K562 (cell line): Measurements from ENCODE around the gene GPR37L1.

ENCODE experiments used
- BRCA1 ChIP-seq, 2 experiments: fragments of 450-650 bp in 1 of 2; sonication (generic) in 1 of 2; formaldehyde crosslinking in 1 of 2; IDR thresholded peaks; 2 replicates each; pipeline versions ENCODE4 v1.5.0 to v1.6.1; 2017 to 2020; ENCODE audit warnings: mild to moderate bottlenecking in 1 of 2, missing genetic modification reagents in 1 of 2
- HNRNPK ChIP-seq: fragments of 200-400 bp; formaldehyde crosslinking; IDR thresholded peaks from one replicate; pipeline ENCODE4 v1.6.1; 2018; ENCODE audit warnings: mild to moderate bottlenecking, low read depth, low read length; ENCODE audit not compliant: poor library complexity, severe bottlenecking
- SMARCB1 ChIP-seq: IDR thresholded peaks from 2 replicates; pipeline ENCODE4 v1.6.1; 2011; ENCODE audit warnings: improper control_type of control experiment, low read depth; ENCODE audit not compliant: insufficient read length
- TCF7L2 ChIP-seq: fragments of 150-350 bp; IDR thresholded peaks from 2 replicates; pipeline ENCODE4 v1.6.1; 2016; ENCODE audit warnings: low read depth, mild to moderate bottlenecking, low read length, moderate library complexity
- TF ChIP-seq, protein P1 (sequence below), 2 experiments: fragments of 450-650 bp; formaldehyde crosslinking in 1 of 2; IDR thresholded peaks; 2 replicates each; pipeline versions ENCODE4 v1.4.0 to v1.6.1; 2014 to 2020; ENCODE audit warnings: mild to moderate bottlenecking in 2 of 2, borderline replicate concordance in 1 of 2, low read depth in 1 of 2
- TF ChIP-seq, protein P2 (sequence below): sonication (generic); formaldehyde crosslinking; IDR thresholded peaks from 2 replicates; pipeline ENCODE4 v1.8.1; 2023; ENCODE audit warnings: mild to moderate bottlenecking, missing genetic modification reagents

DNA sequence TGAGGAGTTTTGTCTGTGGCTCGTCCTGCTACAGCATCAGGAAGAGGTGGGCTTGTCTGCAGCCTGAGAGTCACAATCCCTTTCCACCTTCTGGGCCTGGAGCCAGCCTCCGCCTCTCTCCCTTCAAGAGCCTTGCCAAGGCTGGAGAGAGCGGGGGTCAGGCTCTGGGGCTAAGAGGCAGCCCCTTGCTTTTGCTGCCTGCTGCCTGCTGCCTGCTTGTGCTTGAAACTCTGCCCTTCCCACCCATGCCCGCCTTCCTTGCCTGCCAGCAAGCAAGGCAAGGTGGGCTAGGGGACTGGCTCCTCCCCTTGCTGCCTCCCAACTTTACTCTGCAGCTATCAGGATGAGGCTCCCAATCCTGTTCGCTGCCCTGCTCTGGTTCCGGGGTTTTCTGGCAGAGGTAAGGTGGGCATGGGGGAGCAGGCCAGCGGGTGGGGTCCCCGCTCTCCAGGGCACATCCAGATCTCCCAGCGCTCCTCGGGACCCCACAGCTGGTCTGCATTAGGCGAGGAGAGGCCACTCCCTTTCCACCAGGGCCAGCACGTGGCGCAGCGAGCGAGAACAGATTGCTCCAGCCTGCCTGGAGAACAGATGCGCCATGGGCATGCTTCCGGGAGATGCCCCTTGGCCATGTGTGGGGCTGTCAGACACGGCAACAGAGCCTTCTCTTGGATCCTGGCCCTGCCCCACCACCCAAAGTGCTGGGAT is 45.1 kb downstream of the GPR37L1 start:
- no peak for TF ChIP-seq BRCA1 (IDR thresholded peaks at IDR 0.05)
- no peak for TF ChIP-seq BRCA1 (CRISPR knock-in tag; IDR thresholded peaks at IDR 0.05)
- TF ChIP-seq TCF7L2 = no peak
- TF ChIP-seq SMARCB1 = no peak
- TF ChIP-seq, protein P1, sequence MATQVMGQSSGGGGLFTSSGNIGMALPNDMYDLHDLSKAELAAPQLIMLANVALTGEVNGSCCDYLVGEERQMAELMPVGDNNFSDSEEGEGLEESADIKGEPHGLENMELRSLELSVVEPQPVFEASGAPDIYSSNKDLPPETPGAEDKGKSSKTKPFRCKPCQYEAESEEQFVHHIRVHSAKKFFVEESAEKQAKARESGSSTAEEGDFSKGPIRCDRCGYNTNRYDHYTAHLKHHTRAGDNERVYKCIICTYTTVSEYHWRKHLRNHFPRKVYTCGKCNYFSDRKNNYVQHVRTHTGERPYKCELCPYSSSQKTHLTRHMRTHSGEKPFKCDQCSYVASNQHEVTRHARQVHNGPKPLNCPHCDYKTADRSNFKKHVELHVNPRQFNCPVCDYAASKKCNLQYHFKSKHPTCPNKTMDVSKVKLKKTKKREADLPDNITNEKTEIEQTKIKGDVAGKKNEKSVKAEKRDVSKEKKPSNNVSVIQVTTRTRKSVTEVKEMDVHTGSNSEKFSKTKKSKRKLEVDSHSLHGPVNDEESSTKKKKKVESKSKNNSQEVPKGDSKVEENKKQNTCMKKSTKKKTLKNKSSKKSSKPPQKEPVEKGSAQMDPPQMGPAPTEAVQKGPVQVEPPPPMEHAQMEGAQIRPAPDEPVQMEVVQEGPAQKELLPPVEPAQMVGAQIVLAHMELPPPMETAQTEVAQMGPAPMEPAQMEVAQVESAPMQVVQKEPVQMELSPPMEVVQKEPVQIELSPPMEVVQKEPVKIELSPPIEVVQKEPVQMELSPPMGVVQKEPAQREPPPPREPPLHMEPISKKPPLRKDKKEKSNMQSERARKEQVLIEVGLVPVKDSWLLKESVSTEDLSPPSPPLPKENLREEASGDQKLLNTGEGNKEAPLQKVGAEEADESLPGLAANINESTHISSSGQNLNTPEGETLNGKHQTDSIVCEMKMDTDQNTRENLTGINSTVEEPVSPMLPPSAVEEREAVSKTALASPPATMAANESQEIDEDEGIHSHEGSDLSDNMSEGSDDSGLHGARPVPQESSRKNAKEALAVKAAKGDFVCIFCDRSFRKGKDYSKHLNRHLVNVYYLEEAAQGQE (IDR thresholded peaks at IDR 0.05; ENCODE audit: borderline replicate concordance) = no peak
- TF ChIP-seq, protein P1 (CRISPR knock-in tag; IDR thresholded peaks at IDR 0.05; ENCODE audit: low read depth) = no peak
- TF ChIP-seq HNRNPK = no peak
- TF ChIP-seq, protein P2, sequence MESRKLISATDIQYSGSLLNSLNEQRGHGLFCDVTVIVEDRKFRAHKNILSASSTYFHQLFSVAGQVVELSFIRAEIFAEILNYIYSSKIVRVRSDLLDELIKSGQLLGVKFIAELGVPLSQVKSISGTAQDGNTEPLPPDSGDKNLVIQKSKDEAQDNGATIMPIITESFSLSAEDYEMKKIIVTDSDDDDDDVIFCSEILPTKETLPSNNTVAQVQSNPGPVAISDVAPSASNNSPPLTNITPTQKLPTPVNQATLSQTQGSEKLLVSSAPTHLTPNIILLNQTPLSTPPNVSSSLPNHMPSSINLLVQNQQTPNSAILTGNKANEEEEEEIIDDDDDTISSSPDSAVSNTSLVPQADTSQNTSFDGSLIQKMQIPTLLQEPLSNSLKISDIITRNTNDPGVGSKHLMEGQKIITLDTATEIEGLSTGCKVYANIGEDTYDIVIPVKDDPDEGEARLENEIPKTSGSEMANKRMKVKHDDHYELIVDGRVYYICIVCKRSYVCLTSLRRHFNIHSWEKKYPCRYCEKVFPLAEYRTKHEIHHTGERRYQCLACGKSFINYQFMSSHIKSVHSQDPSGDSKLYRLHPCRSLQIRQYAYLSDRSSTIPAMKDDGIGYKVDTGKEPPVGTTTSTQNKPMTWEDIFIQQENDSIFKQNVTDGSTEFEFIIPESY (CRISPR knock-in tag) = no peak
